NCI-H2196 (cell line): Measurements from ENCODE around the gene SPIN1.

Experiments used
- DNase-seq: peaks from one replicate; lab custom pipeline; 2025; ENCODE audit not compliant: unreplicated experiment; lab: John Stamatoyannopoulos, UW

The SPIN1 gene

DNA sequence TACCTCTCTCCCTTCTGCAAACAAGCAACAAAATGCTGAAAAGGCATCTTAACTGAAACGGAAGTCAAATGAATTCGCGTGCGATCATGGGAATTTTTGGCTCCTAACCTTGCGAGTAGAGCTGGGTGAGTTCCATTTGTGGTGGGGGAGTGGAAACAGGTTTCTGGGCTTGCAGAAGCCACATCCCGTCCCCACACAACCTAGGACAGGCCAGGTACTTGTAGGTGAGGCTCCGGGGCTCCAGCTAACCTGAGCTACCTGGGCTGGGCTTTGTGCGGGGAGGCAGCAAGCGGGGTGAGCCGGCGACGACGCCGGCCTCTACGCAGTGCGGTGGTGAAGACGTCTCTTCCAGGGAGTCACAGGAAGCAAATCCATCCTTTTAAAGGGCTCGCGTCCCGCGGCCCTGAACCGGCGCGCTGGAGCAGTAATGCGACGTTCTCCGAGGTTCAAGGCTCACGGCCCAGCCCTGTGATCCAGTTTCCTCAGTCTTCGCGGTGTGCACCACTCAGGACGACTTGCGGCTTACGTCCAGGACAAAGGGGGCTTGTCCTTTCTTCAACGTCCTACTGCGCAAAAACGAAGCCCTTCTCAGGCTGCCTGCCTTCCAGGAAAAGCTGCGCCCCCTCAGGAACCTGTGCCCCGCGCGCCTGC is 567 bp upstream of the SPIN1 start:
- DNase-seq = peak; percentile 79

DNA sequence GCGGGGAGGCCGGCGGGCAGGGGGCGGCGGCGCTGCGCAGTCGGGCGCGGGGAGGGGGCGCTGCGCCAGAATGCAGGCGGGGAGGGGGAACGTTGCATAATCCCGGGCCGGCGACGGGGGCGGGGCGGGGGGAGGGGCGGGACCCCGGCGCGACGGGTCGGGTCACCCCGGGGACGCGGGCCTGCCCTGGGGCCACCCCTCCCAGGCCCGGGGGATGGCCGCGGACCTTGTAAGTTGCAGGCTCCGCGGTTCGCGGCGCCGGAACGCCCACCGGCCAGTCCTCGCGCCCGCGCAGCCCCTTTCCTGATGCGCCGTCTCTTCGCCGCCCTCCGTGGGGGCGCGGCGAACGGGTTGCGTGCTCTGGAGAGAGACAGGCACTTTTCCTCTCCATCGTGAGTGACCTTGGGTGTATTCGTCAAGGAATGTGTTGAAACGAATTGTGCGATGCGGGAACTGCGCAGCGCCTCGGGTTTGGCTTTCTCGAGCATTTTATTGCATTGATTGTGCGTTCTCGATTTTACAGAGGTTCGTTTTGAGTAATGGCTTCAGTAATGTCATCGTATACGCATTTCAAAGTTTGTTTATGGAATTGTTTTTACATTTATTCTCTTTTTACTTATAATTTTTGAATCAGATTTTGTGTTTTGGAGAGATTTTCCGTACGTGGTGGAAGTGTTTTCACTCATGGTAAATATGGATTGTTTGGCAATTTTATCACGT is 802 bp downstream of the SPIN1 start:
- DNase-seq = peak; percentile 31

DNA sequence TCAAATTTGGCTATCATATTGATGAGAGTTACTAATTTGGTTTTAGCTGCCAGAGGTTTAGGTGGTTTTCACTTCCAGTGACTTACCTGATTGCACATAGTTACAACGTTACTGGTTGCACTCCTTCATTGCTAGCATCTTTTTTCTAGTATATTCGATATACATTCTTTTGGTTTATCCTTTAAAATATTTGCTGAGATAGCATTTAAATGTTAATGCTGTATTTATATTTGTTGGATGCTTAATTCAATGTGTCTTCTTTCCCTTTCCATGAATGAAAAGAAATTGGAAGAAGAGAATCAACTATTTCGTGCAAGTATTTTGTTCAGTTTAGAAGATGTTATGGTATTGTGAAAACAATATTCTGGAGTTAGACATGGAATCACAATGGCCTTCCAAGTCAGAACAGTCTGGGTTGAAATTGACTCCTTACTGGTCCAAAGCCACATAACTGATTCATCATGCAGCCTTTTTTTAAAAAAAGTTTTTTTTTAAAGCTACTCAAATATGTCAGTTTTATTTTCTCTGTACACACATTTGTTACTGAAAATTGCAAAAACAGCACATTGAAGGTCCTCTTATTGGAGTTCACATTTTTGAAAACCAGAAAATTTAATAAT is 2.2 kb downstream of the SPIN1 start:
- DNase-seq = no peak

DNA sequence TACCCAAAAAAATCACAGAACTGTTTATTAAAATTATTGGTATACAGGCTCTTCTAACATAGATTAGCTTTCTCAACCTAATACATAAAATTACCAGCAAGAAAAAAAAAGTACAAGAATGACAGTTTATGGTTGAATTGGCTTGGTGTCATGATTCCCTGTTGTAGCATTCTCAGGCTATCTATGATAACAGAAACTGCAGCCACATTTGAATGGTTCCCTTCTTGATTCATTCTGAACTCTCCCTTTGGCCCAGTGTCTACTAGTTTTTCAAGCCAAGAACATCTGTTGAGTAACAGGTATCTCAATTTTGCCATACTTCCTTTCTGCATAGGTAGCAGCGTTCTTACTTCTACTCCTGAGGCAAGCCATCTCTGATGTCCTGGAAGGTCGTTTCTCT is 3.0 kb downstream of the SPIN1 start:
- DNase-seq = no peak

DNA sequence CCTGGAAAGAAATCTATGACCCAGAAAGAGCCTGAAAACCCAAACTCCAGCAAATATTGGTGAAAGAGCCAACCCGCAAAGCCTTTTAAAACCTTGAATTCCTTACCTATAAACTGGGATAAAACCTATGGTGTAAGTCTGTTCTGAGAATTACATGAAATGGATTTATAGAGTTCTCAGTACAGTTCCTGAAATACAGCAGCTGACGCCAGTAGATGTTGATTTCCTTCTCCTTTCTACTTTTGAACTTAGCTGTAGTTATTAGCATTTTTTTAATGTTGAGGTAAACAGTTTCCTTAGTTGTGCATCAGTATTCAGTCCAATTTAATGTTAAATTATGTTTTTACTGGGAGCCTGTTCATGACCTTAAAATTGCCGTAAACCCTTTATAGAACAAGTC is 3.7 kb downstream of the SPIN1 start:
- no peak for DNase-seq

DNA sequence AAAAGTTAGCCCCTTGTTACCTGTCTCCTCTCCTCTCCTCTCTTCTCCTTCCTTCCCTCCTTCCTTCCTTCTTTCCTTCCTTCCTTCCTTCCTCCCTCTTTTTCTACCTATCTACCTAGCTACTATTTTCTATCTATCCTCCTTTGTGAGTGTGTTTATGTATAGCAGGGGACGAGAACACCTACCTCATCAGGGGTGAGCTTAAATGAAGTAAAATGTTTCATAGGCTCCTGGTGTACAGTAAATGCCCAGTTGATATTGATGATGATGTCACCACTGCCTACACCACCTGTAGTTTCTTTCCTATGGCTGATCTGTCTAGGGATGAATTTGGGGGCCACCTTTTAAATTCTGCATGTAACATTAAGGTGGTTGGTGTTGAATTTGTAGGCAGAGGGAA is 4.3 kb downstream of the SPIN1 start:
- DNase-seq = no peak

DNA sequence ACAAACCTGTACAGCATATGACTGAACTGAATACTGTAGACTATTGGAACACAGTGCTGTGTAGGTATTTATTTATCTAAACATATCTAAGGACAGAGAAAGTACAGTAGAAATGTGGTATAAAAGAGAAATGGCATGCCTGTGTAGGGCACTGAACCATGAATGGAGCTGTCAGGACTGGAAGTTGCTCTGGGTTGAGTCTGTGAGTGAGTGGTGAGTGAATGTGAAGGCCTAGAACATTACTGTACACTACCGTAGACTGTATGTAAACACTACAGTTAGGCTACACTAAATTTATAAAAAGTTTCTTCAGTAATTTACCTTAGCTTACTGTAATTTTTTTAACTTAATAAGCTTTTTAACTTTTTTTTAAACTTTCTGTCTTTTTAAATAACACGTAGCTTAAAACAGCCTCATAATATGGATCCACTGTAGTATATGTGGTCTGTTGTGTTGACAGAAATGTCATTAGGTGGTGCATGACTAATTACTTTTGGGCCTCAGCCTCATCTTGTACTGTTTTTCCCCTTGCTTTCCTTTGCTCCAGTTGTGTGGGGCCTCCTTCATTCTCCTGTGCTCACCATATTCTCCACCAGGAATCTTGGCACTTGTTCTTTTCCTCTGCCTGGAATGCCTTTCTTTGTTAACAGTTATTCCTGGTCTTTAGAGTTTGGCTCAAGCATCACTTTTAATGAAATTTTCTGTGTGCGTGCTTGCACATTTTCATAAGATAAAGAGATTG is 8.8 kb downstream of the SPIN1 start:
- DNase-seq = no peak

DNA sequence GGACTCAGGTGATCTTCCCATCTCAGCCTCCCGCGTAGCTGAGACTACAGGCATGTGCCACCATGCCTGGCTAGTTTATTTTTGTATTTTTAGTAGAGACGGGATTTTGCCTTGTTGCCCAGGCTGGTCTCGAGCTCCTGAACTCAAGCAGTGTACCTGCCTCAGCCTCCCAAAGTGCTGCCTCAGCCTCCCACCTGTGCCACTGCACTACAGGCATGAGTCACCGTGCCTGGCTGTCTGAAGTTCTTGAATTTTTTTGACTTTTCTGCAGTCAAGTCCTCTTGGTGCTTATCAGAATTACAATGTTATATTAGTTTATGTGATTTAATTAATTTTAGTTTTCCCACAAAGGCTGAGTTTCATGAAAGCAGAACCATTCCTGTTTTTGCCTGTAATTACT is 9.8 kb downstream of the SPIN1 start:
- DNase-seq = no peak

DNA sequence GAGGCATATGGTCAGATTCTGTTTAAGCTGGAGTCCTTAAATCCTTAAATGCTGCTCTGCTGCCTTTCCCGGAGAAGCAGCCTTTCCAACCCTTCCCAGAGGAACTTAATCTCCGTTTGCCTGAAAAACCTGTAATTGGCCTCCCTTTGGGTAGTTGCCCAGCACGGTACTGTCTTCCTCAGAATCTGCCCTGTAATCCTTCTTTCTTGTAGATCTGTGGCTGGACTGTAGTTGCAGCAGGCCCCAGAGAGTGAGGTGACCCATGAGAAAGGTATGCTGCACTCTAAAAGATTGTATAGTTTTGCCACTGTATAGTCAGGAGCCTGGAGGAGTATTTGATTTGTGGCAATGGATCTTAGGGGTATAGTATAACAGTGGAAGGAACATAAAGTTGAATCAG is 11.7 kb downstream of the SPIN1 start:
- no peak for DNase-seq

DNA sequence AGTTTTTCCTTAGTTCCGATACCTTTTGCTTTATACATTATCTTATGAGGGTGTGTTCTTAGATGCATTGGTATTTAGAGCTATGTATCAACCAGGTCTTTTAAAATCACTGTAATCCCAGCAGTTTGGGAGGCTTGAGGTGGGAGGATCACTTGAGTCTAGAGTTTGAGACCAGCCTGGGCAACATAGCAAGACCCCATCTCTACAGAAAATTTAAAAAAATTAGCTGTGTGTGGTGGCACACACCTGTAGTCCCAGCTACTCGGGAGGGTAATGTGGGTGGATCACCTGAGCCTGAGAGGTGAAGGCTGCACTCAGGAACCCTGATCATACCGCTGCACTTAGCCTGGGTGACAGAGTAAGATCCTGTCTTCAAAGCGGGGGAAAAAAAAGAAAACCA is 15.1 kb downstream of the SPIN1 start:
- no peak for DNase-seq

DNA sequence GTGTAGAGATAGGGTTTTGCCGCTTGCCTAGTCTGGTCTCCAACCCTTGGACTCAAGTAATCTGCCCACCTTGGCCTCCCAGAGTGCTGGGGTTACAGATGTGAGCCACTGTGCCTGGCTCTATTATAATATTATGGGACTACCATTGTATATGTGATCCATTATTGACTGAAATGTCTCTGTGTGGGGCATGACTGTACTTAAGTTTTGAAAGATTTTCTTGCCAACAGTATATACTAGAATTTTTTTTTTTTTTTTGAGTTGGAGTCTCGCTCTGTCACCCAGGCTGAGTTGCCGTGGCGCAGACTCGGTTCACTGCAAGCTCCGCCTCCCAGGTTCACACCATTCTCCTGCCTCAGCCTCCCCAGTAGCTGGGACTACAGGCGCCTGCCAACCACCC is 17.8 kb downstream of the SPIN1 start:
- no peak for DNase-seq

DNA sequence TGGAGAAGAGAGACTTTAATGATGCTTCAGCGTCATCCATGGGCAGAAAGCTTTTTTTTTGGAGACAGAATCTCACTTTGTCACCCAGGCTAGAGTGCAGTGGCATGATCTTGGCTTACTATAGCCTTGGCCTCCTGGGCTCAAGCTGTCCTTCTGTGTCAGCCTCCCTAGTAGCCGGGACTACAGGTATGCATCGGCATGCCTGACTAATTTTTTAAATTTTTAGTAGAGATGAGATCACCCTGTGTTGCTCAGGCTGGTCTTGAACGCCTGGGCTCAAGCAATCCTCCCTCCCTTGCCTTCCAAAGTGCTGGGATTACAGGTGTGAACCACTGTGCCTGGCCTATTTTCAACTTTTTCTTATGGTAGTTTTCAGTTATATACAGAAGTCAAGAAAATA is 23.2 kb downstream of the SPIN1 start:
- DNase-seq = no peak

DNA sequence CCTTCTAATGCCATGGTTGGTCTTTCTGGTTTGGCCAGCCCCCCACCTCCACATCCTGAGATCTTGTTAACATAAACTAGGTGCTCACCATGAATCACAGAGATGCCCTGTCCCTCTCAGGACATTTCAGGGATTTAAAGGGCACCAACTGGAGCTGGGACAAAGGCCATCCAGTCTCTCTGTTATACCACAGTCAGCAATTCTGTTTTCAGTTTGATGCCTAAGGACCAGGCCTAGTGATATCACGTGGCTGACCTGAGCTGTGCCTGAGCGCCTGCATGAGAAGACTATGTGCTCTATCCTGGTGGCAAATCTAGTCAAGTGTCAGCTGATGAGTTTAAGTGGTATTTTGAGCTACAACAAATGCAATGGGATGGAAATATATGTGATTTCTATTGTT is 26.1 kb downstream of the SPIN1 start:
- DNase-seq = no peak

DNA sequence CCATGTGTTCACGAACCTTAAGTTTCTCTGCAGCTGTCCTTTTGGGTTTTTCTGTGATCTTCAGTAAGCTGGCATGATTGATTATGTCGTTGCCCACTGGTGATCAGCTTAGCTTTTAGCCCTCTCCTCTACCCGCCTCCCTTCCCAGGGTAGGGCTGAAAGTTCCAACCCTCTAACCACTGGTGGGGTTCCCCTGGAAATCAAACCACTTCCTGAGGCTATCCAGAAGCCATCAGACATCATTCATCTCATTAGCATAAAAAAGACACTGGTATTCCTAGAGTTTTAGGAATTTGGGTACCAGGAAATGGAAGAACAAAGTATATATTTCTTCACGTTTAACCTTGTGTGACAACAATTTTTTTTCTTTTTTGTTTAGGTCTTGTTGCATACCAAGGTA is 29.8 kb downstream of the SPIN1 start:
- no peak for DNase-seq

DNA sequence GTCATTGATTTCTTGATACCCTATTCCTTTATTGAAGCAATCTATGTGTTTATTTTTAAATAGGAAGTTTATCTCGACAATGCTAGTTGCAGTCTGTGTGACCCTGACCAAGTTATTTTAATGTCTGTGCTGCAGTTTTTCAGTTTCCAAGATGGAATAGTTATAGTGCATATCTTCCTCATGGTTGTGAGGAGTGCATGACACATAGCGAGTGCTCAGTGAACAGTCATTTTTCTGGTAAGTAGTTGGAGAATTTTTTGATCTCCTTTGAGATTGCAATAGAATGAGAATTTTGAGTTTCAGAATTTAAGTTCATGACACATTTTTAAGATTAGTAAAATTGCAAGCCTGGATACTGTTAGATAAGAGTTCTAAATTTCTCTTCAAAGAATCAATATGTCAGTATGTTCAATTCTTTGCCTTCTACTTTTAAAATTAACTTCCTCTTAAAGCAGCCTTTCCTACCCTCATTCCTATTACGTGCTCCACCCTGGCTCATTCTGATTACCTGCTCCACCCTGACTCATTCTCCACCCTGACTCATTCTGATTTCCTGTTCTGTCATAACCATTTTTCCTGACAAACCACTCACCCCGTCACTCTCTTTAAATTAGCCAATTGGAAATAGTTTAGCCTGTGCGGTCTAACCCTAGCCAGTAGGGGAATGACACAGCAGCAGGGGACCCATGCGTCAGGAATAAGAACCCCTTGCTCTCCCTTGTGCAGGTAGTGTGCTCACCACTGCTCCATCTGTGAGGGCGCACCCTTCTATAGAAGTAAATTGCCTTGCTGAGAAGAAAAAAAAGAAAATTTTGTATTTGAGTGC is 30.7 kb downstream of the SPIN1 start:
- no peak for DNase-seq

DNA sequence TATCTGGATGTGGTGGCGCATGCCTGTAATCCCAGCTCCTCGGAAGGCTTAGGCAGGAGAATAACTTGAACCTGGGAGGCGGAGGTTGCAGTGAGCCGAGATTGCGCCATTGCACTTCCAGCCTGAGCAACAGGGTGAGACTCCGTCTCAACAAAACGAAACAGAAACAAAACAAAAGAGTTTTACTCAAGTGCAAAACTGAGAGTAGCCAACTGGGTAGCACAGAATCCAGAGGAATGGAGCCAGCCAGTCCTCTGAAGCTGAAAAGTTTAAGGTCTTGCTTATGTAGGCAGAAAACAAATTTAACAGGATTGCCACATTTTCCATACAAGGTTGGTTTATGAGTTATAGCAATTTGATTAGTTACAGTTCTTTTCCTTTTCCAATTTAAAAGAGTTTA is 32.0 kb downstream of the SPIN1 start:
- DNase-seq = no peak

DNA sequence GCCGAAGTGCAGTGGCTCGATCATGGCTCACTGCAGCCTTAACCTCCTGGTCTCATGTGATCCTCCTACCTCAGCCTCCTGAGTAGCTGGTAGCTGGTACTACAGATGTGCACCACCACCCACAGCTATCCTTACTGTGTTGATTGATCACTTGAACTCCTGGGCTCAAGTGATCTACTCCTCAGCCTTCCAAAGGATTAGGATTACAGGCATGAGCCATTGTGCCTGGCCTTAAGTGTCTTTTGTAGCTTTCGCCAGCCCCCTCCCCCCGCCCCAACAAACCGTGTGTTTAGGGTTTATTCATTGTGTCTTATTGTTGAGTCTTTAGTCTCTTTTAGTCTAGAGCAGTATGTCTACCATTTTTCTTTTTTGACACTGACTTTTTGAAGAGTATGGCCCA is 33.1 kb downstream of the SPIN1 start:
- no peak for DNase-seq

DNA sequence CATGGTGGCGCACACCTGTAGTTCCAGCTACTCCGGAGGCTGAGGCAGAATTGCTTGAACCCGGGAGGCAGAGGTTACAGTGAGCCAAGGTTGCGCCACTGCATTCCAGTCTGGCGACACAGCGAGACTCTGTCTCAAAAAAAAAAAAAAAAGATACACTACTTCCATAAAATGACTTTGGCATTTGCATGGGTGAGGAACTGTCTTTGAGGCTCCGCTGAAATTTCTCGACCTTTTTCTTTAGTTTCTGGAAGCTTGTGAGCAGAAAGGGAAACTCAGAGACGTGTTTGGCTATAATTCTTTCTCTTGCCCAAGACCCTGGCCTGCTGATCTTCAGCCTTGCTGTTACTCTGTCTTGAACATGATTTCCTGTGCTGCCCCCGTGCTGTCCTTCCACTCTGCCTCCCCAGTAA is 37.3 kb downstream of the SPIN1 start:
- no peak for DNase-seq

DNA sequence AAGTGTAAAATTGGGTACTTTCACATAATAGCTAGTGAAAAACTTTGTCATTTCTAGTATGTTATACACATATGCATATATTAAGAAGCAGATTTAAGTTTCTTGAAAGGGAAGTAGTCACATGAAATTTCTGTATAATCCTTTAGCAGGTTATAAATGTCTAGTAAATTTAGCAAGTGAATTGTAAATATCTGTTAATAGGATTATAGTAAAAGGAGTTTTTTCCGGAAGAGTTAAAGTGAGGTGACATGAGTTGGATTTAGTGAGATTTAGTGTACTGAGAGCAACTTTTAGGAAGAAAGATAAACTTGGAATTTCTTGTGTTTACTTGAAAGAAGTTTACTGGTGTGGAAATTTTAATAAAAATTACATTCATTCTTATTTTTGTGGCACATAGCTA is 38.4 kb downstream of the SPIN1 start:
- no peak for DNase-seq

DNA sequence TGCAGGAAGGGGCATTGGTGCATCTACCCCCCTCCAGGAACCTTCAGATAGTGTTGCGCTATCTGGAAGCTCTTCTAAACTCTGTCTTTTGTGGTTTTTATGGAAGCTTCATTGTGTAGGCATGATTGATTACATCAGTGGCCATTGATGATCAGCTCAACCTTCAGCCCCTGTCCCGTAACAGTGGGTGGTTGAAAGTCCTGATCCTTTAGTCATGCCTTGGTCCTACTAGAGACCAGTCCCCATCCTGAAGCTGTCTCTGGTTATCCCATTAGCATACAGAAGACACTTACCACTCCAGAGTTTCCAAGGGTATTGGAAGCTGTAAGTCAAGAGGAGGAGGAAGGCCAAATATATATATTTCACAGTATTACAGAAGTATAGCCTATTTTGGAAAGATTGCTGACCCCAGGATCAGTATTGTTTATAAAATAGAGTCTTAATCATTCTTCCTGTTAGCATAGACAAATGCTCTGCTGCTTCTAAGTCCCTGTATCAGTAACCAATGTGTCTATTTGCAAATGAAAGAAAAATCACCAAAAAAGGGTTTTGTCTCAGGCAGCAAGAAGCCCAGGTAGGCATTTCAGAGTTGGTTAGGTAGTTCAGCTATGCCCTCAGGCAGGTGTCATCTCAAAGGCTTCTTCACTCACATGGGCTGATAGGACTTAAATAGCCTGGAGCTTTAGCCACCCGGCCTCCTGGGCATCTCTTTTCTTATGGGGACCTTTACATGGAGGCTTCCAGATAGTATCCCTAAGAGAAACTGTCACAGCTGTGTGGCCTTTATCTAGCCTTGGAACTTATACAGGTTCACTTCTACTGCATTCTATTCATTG is 41.6 kb downstream of the SPIN1 start:
- DNase-seq = no peak
